Stimulated activated CD8-positive, alpha-beta memory T cell treated with anti-CD3 and anti-CD28 coated beads, Interleukin-4, amount 100 ng/mL, for 24 hours (primary cell): ENCODE data around the gene C22orf15.
"Not testable (repeated sequence)": the region's sequence is repeated elsewhere in the genome, so short reads cannot be mapped to it uniquely, and the experiment has no call there.

Experiments
- DNase-seq: peaks from one replicate; pipeline ENCODE4 v3.0.0-alpha.2; 2020; ENCODE audit warnings: low read depth

The C22orf15 gene

GRCh38 chr22:23762842-23763578 is at the start of gene C22orf15:
Gene C22orf15 (plus strand): TSS chr22:23762990. CDS start chr22:23763307, 317 bp downstream.
- no peak for DNase-seq

GRCh38 chr22:23713696-23714595 is 48.8 kb upstream of the C22orf15 start:
- no peak for DNase-seq

- no peak for DNase-seq
Observed at GRCh38 chr22:23714596-23715578, 47.9 kb upstream of the C22orf15 start.

GRCh38 chr22:23715806-23716375 is 46.9 kb upstream of the C22orf15 start:
- no peak for DNase-seq

GRCh38 chr22:23716811-23717801 is 45.7 kb upstream of the C22orf15 start:
- peak; percentile 74 for DNase-seq

- DNase-seq = no peak
Observed at GRCh38 chr22:23718371-23719165, 44.2 kb upstream of the C22orf15 start.

GRCh38 chr22:23720855-23721254 is 41.9 kb upstream of the C22orf15 start:
- no peak for DNase-seq

GRCh38 chr22:23722160-23722559 is 40.6 kb upstream of the C22orf15 start:
- DNase-seq = no peak

- no peak for DNase-seq
Observed at GRCh38 chr22:23722724-23723123, 40.1 kb upstream of the C22orf15 start.

- DNase-seq = not testable (repeated sequence)
Observed at GRCh38 chr22:23728108-23728507, 34.7 kb upstream of the C22orf15 start.

- DNase-seq = no peak
Observed at GRCh38 chr22:23737696-23738095, 25.1 kb upstream of the C22orf15 start.

GRCh38 chr22:23742505-23743264 is 20.1 kb upstream of the C22orf15 start:
- no peak for DNase-seq

- no peak for DNase-seq
Observed at GRCh38 chr22:23743303-23743705, 19.5 kb upstream of the C22orf15 start.

GRCh38 chr22:23744001-23744400 is 18.8 kb upstream of the C22orf15 start:
- no peak for DNase-seq

GRCh38 chr22:23744485-23744884 is 18.3 kb upstream of the C22orf15 start:
- no peak for DNase-seq

- DNase-seq = no peak
Observed at GRCh38 chr22:23745791-23746190, 17.0 kb upstream of the C22orf15 start.

GRCh38 chr22:23749841-23750301 is 12.9 kb upstream of the C22orf15 start:
- no peak for DNase-seq

GRCh38 chr22:23750367-23750713 is 12.4 kb upstream of the C22orf15 start:
- DNase-seq = no peak
